Skin of body (tissue), 2 donors: Measurements from ENCODE around the gene MYL9. TPM values are rescaled to one million over a fixed set of nuclear protein-coding genes. Genes with fewer than 3 reads are reported as not detected.

ENCODE experiments used
- DNase-seq: peaks from one replicate; lab custom pipeline; 2025; lab: John Stamatoyannopoulos, UW
- total RNA-seq: library from RNA; depleted of rRNA; stranded (reverse); fragments of >200 nt; gene quantifications from one replicate; pipeline ENCODE4 v1.2.3, GENCODE V29; 2014

MYL9 gene
- total RNA-seq, 1 donor from 2014 or later, result 10.3 TPM

DNA sequence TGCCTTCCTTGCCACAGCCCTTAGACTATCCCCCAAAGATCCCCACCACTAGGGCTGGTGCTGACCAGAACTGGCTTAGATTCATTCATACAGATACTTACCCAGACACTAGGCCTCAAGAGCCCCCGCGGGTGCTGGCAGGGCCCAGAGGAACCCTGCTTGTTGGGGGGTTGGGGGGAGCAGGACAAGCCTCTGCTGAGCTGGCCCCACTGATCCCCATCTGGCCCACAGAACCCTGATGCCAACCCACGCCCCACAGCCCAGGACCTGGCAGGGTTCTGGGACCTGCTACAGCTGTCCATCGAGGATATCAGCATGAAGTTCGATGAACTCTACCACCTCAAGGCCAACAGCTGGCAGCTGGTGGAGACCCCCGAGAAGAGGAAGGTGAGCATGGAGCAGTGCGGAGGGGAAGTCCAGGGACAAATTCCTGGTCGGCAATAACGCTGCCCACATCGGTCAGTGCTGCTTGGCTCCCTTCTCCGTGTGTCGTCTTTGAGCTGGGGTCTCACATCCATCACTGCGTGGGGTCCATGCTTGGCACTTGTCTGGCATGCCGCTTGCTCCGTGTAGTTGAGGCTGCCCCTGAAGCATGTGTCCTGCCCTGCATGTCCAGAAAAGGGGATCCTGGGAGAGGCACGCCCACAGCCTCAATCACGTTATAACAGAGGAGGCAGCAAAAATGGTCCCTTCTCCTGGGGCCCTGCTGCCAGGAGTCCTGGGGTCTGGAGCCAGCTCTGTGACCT, 15.5 kb upstream of the MYL9 start:
- no peak for DNase-seq

DNA sequence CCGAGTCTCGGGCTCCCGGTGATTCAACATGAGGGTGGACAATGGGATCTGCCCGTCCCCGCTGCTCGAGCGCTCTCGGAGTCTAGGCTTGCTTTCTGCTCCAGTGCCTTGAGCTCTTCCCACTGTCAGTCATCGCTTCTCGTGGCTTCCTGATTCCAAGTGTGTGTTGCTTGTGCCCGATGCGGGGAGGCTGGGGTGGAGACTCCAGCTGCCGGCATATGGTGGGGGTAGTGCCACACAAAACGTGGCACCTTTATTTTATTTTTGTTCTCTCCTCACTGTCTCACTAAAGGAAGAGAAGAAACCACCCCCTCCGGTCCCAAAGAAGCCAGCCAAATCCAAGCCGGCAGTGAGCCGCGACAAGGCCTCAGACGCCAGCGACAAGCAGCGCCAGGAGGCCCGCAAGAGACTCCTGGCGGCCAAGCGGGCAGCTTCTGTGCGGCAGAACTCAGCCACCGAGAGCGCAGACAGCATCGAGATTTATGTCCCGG, 14.8 kb upstream of the MYL9 start:
- no peak for DNase-seq

- no peak for DNase-seq
Observed at GRCh38 chr20:36527331-36528125, 13.8 kb upstream of the MYL9 start.

DNA sequence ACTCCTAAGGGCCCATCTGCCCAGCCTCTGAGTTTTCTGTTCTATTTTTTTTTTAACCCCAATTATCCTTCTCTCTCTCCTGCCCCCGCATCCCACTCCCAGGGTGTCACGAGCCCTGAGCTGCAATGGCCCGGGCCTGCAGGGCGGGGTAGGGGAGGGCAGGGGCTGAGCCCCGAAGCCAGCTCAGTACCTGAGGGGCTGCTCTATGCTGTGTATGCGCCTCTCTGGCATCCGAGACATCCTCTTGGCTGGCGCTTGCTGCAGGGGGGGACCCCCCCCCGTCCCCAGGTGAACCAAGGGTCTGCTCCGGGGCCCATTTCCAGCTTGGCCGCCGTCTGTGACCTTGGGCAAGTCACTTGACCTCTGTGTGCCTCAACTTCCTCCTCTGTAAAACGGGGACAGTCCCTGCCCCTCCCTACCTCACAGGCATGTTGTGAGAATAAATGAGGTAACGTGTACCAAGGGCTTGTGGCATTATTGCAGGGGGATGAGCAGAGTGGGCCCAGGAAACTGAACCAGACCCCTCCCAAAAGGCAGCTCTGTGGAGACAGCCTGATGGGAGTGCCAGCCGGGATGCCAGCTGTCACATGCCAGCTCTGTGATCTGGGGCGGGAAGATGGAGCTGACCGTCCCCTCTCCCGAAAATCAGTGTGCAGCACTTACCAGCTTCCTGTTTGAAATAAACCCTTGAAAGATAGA, 13.0 kb upstream of the MYL9 start:
- DNase-seq, result no peak

DNA sequence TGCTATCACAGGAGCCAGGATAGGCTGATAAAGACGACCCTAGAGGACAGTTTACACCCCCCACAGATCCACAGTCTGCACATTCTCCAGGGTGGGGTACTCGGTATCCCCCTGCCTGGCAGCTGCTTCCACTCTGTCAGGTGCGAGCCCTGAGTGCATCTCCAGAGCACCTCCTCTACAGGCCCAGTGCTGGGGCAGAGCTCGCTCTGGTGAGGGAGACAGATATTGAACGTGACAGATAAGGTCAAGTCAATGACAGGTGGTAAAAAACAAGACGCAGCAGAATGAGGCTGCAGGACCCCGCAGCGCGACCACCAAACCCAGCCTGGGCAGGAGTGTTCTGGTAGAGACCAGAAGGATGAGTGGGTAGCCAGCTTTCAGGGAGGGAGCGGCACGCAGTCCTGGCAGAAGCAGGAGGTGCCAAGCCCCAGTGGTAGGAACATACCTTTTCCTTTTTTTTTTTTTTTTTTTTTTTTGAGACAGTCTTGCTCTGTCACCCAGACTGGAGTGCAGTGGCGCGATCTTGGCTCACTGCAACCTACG, 12.4 kb upstream of the MYL9 start:
- DNase-seq, result no peak

GRCh38 chr20:36532388-36532787, 8.9 kb upstream of the MYL9 start:
- no peak for DNase-seq

DNA sequence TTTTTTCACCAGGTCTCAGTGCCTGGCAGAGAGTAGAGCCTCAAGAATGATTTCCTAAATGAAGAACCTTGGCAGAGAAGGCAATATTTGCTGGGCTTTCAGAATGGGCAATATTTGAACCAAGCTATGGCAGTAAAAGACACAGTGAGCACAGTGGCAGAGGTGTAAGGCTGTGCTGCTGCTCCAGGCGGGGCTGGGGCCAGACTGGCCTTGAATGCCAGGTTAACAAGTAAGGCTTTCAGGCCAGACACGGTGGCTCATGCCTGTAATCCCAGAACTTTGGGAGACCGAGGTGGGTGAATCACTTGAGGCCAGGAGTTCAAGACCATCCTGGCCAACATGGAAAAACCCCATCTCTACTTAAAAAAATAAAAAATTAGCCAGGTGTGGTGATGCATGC, 8.5 kb upstream of the MYL9 start:
- DNase-seq, result no peak

GRCh38 chr20:36538026-36538722, 3.1 kb upstream of the MYL9 start:
- no peak for DNase-seq

GRCh38 chr20:36540551-36541211, 638 bp upstream of the MYL9 start:
- no peak for DNase-seq

DNA sequence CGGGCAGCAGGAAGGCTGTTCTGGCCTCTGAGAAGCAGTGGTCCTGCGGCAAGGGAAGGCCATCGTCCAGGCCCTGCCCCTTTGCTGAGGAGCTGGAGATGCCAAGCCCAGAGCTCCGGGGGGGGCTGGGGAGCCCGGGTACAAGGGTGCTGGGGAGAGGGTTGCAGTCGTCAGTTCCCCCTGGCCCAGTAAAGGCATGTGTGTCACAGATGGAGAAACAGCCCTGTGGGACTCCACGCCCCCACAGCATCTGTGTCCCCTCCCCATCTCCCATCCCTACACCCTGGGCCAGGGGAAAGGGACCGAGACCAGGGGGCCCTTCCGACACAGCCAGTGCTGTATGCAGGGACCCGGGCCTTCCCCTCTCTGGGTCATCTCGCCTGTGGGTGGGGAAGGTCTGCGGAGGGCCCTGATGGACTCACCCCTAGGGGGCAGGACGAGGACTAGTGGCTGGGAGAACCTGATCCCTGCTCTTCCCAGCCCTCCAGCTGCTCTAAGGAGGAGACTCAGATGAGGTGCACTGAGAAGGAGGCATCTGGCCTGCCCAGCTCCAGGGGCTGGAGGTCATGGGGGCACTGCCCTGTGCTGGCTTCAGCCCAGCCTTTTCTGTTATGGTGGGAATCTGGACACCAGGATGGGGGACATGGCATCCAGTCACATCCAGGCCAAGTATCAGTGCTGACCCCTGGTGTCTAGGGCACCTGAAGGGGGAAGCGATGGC, 609 bp downstream of the MYL9 start:
- no peak for DNase-seq

GRCh38 chr20:36542516-36543183, 1.3 kb downstream of the MYL9 start:
- no peak for DNase-seq

- no peak for DNase-seq
Observed at GRCh38 chr20:36543184-36544133, 2.1 kb downstream of the MYL9 start.

GRCh38 chr20:36544134-36545018, 3.1 kb downstream of the MYL9 start:
- DNase-seq, result no peak

DNA sequence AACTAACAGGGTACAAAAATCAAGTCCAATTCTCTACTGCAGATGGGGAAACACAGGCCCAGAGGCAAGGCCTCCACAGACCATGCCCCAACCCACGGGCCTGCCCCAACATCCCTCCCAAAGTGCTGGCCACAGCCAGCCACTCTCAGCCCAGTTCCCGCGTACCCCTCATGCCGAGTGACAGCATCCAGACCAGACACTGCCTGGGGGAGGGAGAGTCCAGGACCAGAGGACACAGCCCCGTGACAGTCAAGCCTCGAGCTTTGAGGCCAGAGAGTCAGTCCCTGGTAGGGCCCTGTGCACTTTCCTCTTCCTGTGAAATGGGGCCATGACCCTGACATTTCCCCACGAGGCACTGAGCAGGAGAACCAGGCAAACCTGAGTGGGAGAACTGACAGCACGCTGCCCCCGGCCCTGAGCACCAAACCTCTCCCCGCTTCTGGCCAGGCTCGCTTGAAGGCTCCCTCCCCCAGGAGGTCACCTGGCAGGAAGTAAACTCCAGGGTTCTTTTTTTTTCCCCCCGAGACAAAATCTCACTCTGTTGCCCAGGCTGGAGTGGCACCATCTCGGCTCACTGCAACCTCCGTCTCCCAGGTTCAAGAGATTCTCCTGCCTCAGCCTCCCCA, 4.9 kb downstream of the MYL9 start:
- no peak for DNase-seq

DNA sequence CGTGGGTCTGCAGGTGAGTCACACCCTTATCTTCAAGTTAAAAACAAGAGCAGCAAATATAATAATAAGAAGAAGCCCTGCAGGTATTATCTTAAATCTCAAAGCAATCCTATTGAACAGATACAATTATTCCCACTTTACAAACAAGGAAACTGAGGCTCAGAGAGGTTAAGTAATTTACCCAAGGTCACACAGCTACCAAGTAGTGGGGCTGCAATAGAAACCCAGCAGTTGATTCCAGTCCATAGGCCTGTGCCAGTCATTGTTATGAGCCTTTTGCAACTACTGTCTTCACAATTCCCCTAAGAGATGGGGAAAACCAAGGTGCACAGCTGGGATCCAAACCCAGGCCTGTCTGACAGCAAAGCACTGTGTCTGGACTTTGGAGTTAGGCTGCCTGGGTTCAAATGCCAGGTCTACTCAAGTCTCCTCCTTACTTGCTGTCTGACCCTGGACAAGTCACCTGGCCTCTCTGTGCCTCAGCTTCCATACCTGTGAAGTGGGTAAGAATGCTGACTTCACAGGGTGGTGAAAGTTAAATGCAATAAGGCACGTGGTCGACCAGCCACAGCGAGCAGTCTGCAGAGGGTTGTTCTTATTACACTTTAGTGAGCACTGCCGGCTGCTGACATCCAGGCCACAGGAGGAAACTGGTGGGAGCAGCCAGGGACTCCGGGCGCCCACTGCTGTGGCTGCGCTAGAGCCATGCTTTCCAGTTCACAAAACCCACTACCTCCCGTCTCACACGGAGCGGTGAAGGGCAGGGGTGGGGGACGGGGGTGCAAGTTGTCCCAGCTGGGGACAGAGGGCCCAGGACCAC, 6.1 kb downstream of the MYL9 start:
- DNase-seq, result no peak

- DNase-seq, result no peak
Observed at GRCh38 chr20:36548006-36548315, 6.6 kb downstream of the MYL9 start.
